ENCODE measurements around the gene INPP5D. TPM values are rescaled to one million over a fixed set of nuclear protein-coding genes. Genes with fewer than 3 reads are reported as not detected.

Gene INPP5D
- total RNA-seq, 1 donor from 2014 or later = 79.2 TPM

DNA sequence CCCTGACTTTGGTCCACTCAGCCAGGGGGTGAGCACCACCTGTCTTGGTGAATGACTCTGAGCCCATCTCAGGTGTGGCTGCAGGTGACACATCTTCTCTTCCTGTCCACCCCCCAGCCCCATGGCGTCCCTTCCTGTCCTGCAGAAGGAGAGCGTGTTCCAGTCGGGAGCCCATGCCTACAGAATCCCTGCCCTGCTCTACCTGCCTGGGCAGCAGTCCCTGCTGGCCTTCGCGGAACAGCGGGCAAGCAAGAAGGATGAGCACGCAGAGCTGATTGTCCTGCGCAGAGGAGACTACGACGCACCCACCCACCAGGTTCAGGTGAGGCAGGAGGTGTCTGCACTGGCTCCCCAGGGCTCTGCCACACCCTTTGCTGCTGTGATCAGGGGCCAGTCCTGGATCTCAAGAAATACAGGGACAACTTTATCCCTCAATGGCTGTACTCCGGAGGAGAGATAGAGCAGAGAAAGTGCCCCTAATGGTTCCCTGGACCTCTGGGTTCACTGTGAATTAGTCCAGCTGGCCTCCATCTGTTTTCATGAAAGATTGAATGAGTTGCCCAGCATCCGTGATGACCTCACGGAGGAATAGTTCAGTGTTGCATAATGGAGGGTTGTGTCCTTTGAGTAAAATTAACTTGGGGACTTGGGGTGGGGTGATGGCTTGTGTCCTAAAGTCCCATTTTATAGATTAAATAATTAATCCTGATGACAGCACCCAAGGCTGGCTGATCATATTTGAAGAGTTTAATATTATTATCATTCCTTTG, 27.4 kb upstream of the INPP5D start, which contains the start of gene NEU2:
TSS of gene NEU2 (plus strand) at position 122 of the 770 bp plus-strand sequence. CDS start at position 122, 0 bp downstream.
- no peaks in the 10 kb centered on the region for H3K36me3 Mint-ChIP-seq (ENCODE audit: low read depth, unreplicated experiment)
- H3K27me3 Mint-ChIP-seq (ENCODE audit: unreplicated experiment) = peaks cover 3% of the 10 kb centered on the region
- H3K27ac Mint-ChIP-seq (ENCODE audit: unreplicated experiment) = no peak within 1 kb of the TSS
- DNase-seq (ENCODE audit: low spot score) = no peak
- no peak within 1 kb of the TSS for H3K4me3 Mint-ChIP-seq (ENCODE audit: unreplicated experiment)
- TF ChIP-seq, protein P1, sequence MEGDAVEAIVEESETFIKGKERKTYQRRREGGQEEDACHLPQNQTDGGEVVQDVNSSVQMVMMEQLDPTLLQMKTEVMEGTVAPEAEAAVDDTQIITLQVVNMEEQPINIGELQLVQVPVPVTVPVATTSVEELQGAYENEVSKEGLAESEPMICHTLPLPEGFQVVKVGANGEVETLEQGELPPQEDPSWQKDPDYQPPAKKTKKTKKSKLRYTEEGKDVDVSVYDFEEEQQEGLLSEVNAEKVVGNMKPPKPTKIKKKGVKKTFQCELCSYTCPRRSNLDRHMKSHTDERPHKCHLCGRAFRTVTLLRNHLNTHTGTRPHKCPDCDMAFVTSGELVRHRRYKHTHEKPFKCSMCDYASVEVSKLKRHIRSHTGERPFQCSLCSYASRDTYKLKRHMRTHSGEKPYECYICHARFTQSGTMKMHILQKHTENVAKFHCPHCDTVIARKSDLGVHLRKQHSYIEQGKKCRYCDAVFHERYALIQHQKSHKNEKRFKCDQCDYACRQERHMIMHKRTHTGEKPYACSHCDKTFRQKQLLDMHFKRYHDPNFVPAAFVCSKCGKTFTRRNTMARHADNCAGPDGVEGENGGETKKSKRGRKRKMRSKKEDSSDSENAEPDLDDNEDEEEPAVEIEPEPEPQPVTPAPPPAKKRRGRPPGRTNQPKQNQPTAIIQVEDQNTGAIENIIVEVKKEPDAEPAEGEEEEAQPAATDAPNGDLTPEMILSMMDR (IDR thresholded peaks at IDR 0.05; ENCODE audit: unreplicated experiment) = no peak
- no peaks in the 10 kb centered on the region for H3K9me3 Mint-ChIP-seq (ENCODE audit: unreplicated experiment)
- H3K4me1 Mint-ChIP-seq (ENCODE audit: unreplicated experiment) = no peaks in the 10 kb centered on the region

DNA sequence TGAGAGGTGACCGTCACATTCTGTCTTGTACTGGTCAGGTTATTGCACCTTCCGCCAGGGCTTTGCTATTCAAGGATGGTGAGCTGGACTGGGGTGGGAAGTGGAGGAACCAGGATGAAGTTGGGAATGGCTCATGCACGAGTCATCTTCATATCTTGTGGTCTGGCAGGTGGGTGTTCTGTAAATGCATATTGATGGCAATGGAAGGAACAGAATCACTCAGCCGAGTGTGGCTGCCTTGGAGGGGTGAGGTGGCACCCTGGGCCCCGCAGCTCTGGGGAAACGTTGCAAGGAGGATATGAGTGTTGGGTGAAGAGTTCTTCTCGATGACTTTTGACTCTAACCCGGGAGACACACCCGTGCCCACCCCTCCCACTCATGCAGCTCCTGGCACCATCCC, 26.5 kb upstream of the INPP5D start:
- Mint-ChIP-seq H3K27me3 (ENCODE audit: unreplicated experiment) (peaks cover 3% of the 10 kb centered on the region), H3K27ac (ENCODE audit: unreplicated experiment) (no peak overlapping the region), H3K4me3 (ENCODE audit: unreplicated experiment) (no peak overlapping the region), H3K36me3 (ENCODE audit: low read depth, unreplicated experiment) (no peaks in the 10 kb centered on the region), H3K4me1 (ENCODE audit: unreplicated experiment) (no peaks in the 10 kb centered on the region), H3K9me3 (ENCODE audit: unreplicated experiment) (no peaks in the 10 kb centered on the region)
- DNase-seq (ENCODE audit: low spot score) = no peak
- TF ChIP-seq, protein P1 (IDR thresholded peaks at IDR 0.05; ENCODE audit: unreplicated experiment) = no peak

GRCh38 chr2:233034091-233034882, 25.9 kb upstream of the INPP5D start:
- Mint-ChIP-seq H3K4me3 (ENCODE audit: unreplicated experiment) (no peak overlapping the region), H3K36me3 (ENCODE audit: low read depth, unreplicated experiment) (no peaks in the 10 kb centered on the region), H3K27ac (ENCODE audit: unreplicated experiment) (no peak overlapping the region), H3K27me3 (ENCODE audit: unreplicated experiment) (peaks cover 3% of the 10 kb centered on the region), H3K9me3 (ENCODE audit: unreplicated experiment) (no peaks in the 10 kb centered on the region), H3K4me1 (ENCODE audit: unreplicated experiment) (no peaks in the 10 kb centered on the region)
- TF ChIP-seq, protein P1 (IDR thresholded peaks at IDR 0.05; ENCODE audit: unreplicated experiment) = no peak
- no peak for DNase-seq (ENCODE audit: low spot score)

DNA sequence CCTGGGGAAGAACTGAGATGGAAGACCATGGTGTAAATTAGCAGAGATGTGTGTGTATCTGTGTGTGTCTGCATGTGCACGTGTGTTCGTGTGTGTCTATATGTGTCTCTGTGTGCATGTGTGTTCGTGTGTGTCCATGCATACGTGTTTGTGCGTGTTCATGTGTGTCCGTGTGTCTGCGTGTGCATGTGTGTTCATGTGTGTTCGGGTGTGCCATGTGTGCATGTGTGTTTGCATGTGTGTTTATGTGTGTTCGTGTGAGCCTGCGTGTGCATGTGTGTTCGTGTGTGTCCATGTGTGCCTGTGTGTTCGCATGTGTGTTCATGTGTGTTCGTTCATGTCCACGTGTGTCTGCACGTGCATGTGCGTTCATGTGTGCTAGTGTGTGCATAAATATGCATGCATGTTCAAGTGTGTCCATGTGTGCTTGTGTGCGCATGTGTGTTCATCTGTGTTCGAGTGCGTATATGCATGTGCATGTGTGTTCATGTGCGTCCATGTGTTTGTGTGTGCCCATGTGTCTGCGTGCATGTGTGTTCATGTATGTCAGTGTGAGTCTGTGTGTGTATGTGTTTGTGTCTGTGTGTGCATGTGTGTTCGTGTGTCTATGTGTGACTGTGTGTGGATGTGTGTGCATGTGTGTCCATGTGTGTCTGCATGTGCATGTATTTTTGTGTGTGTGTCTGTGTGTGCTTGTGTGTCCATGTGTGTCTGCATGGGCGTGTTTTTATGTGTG, 24.5 kb upstream of the INPP5D start:
- no peaks in the 10 kb centered on the region for H3K36me3 Mint-ChIP-seq (ENCODE audit: low read depth, unreplicated experiment)
- no peaks in the 10 kb centered on the region for H3K9me3 Mint-ChIP-seq (ENCODE audit: unreplicated experiment)
- no peak for DNase-seq (ENCODE audit: low spot score)
- TF ChIP-seq, protein P1 (IDR thresholded peaks at IDR 0.05; ENCODE audit: unreplicated experiment) = no peak
- H3K4me3 Mint-ChIP-seq (ENCODE audit: unreplicated experiment) = no peak overlapping the region
- H3K27me3 Mint-ChIP-seq (ENCODE audit: unreplicated experiment) = peaks cover 3% of the 10 kb centered on the region
- no peaks in the 10 kb centered on the region for H3K4me1 Mint-ChIP-seq (ENCODE audit: unreplicated experiment)
- no peak overlapping the region for H3K27ac Mint-ChIP-seq (ENCODE audit: unreplicated experiment)

Data from endothelial cell (in vitro differentiated cells).